HepG2 (cell line): ENCODE results near the gene IER2. TPM values are rescaled to one million over a fixed set of nuclear protein-coding genes. Genes with fewer than 3 reads are reported as not detected.
A peak's percentile ranks its signal among the peaks of the same experiment; 100 is the strongest.

Experiments used
- BCL6 ChIP-seq: IDR thresholded peaks from 2 replicates; pipeline ENCODE4 v1.6.1; 2016; ENCODE audit warnings: missing genetic modification reagents, missing compliant biosample characterization
- FOXP1 ChIP-seq, 2 experiments: fragments of 450-650 bp in 1 of 2; IDR thresholded peaks; 2 replicates each; pipeline ENCODE4 v1.6.1; 2017 to 2018; ENCODE audit warnings: antibody characterized with exemption in 1 of 2
- HDAC1 ChIP-seq: sonication (generic); formaldehyde crosslinking; IDR thresholded peaks from 2 replicates; pipeline ENCODE4 v1.5.1; 2020; ENCODE audit warnings: mild to moderate bottlenecking, missing genetic modification reagents
- KAT8 ChIP-seq: IDR thresholded peaks from 2 replicates; pipeline ENCODE4 v1.6.1; 2016; ENCODE audit warnings: missing genetic modification reagents, missing compliant biosample characterization
- LRRFIP1 ChIP-seq: sonication (generic); formaldehyde crosslinking; conservative IDR thresholded peaks from 2 replicates; pipeline ENCODE4 v1.4.0; 2020; ENCODE audit warnings: missing genetic modification reagents
- NFYC ChIP-seq: IDR thresholded peaks from 2 replicates; pipeline ENCODE4 v1.6.1; 2016; ENCODE audit warnings: missing genetic modification reagents, missing compliant biosample characterization
- POLR2AphosphoS5 ChIP-seq: IDR thresholded peaks from 2 replicates; pipeline ENCODE4 v1.6.1; 2012; ENCODE audit warnings: low read depth, low read length
- RBFOX2 ChIP-seq: fragments of 200-400 bp; formaldehyde crosslinking; IDR thresholded peaks from 2 replicates; pipeline ENCODE4 v1.6.1; 2017; ENCODE audit warnings: low read depth, mild to moderate bottlenecking, low read length
- SCMH1 ChIP-seq: sonication (generic); formaldehyde crosslinking; IDR thresholded peaks from 2 replicates; pipeline ENCODE4 v1.9.0; 2021; ENCODE audit warnings: missing genetic modification reagents, mild to moderate bottlenecking, borderline replicate concordance
- SP1 ChIP-seq, 2 experiments: fragments of 450-650 bp in 1 of 2; sonication (generic) in 1 of 2; formaldehyde crosslinking in 1 of 2; IDR thresholded peaks; 2 replicates each; pipeline versions ENCODE4 v1.4.0 to v1.6.1; 2016 to 2020; ENCODE audit warnings: missing genetic modification reagents in 1 of 2
- ZBTB10 ChIP-seq: sonication (generic); formaldehyde crosslinking; IDR thresholded peaks from 2 replicates; pipeline ENCODE4 v1.4.0; 2020; ENCODE audit warnings: missing genetic modification reagents, borderline replicate concordance
- ZBTB33 ChIP-seq: sonication (generic); formaldehyde crosslinking; IDR thresholded peaks from 2 replicates; pipeline ENCODE4 v1.4.0; 2020; ENCODE audit warnings: missing genetic modification reagents
- ZNF550 ChIP-seq: sonication (generic); formaldehyde crosslinking; IDR thresholded peaks from 2 replicates; pipeline ENCODE4 v1.4.0; 2020; ENCODE audit warnings: mild to moderate bottlenecking, missing genetic modification reagents, borderline replicate concordance
- ZNF580 ChIP-seq: IDR thresholded peaks from 2 replicates; pipeline ENCODE4 v1.6.1; 2016; ENCODE audit warnings: low read depth, borderline replicate concordance
- ZNF761 ChIP-seq: sonication (generic); formaldehyde crosslinking; conservative IDR thresholded peaks from 2 replicates; pipeline ENCODE4 v1.4.0; 2020; ENCODE audit warnings: mild to moderate bottlenecking, missing genetic modification reagents
- polyA plus RNA-seq, 8 experiments: library from polyadenylated mRNA; depleted of rRNA in 3 of 8; stranded (reverse) in 7 of 8; unstranded in 1 of 8; fragments of >200 nt; fragmentation: Illumina TruSeq in 4 of 8; extraction: Trizol in 4 of 8; gene quantifications; 2 replicates each; pipeline versions ENCODE4 v1.2.1 to v1.2.3, GENCODE V29; 2011 to 2016; ENCODE audit warnings: low read depth in 4 of 8, missing spikeins in 1 of 8, mixed read lengths in 1 of 8; ENCODE audit not compliant: insufficient read depth in 1 of 8
- total RNA-seq, 5 experiments: library from RNA; depleted of rRNA; stranded (reverse); fragments of >200 nt; fragmentation: Illumina TruSeq; extraction: Trizol; gene quantifications; 2 replicates each; pipeline ENCODE4 v1.2.3, GENCODE V29; 2016; ENCODE audit warnings: low read depth in 1 of 5
- TF ChIP-seq, protein P1 (sequence below): sonication (generic); formaldehyde crosslinking; IDR thresholded peaks from 2 replicates; pipeline ENCODE4 v1.4.0; 2020; ENCODE audit warnings: missing genetic modification reagents
- TF ChIP-seq, protein P2 (sequence below): sonication (generic); formaldehyde crosslinking; IDR thresholded peaks from 2 replicates; pipeline ENCODE4 v1.5.0; 2020; ENCODE audit warnings: mild to moderate bottlenecking, missing genetic modification reagents

IER2 gene
- total and polyA plus RNA-seq, 2 of the 13 experiments (the other 11 are each of a cell fraction or from before 2014, with no cell fraction given), result 10.1 to 14.3 TPM

DNA sequence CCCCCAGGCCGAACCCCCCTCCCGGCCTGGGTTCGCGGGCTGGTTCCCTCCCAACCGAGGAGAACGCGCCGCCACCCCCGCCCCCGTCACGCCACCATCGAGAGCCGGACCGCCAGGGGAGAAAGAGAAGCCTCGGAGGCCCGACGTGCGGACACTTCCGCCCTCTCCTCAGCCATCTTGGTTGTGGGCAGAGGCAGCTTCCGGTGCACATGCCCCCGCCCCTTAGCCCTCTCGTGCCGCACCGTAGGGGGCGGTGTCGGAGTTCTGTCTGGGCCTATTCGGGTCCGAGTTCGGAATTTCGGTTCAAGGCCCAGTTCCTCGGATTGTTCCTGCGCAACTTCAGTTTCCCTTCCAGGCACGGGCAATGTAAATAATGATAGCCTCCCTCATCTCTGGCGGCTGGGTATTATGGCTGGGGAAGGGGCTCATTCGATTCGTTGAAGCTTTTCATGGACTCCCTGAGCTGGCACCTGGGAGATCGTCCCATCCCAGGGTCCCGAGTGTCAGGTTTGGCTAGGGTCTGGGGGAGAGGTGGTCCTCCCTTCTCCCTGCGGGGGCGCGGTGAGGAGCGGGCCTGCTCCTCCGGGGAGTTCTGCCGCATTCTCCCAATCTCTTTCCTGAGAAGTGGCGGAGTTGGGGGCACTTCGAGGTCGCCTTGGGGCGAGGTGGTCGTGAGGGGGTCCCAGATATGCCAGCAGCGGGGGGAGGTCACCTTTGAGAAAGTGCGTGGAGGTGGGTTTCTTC is at the start of gene IER2, which contains the start of gene STX10 (continued):
- peak; percentile 44; the same call in 1 of the 2 replicates for TF ChIP-seq LRRFIP1 (CRISPR knock-in tag)
- TF ChIP-seq, protein P1, sequence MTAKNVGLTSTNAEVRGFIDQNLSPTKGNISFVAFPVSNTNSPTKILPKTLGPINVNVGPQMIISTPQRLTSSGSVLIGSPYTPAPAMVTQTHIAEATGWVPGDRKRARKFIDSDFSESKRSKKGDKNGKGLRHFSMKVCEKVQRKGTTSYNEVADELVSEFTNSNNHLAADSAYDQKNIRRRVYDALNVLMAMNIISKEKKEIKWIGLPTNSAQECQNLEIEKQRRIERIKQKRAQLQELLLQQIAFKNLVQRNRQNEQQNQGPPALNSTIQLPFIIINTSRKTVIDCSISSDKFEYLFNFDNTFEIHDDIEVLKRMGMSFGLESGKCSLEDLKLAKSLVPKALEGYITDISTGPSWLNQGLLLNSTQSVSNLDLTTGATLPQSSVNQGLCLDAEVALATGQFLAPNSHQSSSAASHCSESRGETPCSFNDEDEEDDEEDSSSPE (CRISPR knock-in tag), result peak; percentile 69; the same call in 1 of the 2 replicates
- TF ChIP-seq SP1 (IDR thresholded peaks at IDR 0.05), result no peak
- peak; percentile 96 for TF ChIP-seq SP1 (CRISPR knock-in tag; IDR thresholded peaks at IDR 0.05)
- peak; percentile 80 for TF ChIP-seq POLR2AphosphoS5
- TF ChIP-seq BCL6 (CRISPR knock-in tag), result peak; percentile 69
- TF ChIP-seq, protein P2, sequence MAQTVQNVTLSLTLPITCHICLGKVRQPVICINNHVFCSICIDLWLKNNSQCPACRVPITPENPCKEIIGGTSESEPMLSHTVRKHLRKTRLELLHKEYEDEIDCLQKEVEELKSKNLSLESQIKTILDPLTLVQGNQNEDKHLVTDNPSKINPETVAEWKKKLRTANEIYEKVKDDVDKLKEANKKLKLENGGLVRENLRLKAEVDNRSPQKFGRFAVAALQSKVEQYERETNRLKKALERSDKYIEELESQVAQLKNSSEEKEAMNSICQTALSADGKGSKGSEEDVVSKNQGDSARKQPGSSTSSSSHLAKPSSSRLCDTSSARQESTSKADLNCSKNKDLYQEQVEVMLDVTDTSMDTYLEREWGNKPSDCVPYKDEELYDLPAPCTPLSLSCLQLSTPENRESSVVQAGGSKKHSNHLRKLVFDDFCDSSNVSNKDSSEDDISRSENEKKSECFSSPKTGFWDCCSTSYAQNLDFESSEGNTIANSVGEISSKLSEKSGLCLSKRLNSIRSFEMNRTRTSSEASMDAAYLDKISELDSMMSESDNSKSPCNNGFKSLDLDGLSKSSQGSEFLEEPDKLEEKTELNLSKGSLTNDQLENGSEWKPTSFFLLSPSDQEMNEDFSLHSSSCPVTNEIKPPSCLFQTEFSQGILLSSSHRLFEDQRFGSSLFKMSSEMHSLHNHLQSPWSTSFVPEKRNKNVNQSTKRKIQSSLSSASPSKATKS (CRISPR knock-in tag), result peak; percentile 94; the same call in 1 of the 2 replicates
- TF ChIP-seq HDAC1, result peak; percentile 91
- TF ChIP-seq ZNF550 (CRISPR knock-in tag), result peak; percentile 41; the same call in 1 of the 2 replicates
- peak; percentile 24; the same call in 1 of the 2 replicates for TF ChIP-seq ZBTB10 (CRISPR knock-in tag)
- peak; percentile 25; the same call in 1 of the 2 replicates for TF ChIP-seq NFYC (CRISPR knock-in tag)
- TF ChIP-seq ZNF761 (CRISPR knock-in tag), result 0 out of 2 replicates have a peak, but pooled peaks have one; percentile 71
- TF ChIP-seq KAT8, result peak; percentile 92
- TF ChIP-seq ZBTB33 (CRISPR knock-in tag), result peak; percentile 69
- peak; percentile 95; the same call in 1 of the 2 replicates for TF ChIP-seq ZNF580
- TF ChIP-seq SCMH1 (CRISPR knock-in tag), result no peak
- TF ChIP-seq RBFOX2, result peak; percentile 75
- TF ChIP-seq FOXP1 (IDR thresholded peaks at IDR 0.05), result no peak
- peak; percentile 38; the same call in 1 of the 2 replicates for TF ChIP-seq FOXP1 (CRISPR knock-in tag; IDR thresholded peaks at IDR 0.05)
